RCC 7860 (cell line): Measurements from ENCODE around the gene NPPC.
"Not testable (repeated sequence)": the region's sequence is repeated elsewhere in the genome, so short reads cannot be mapped to it uniquely, and the experiment has no call there.

Experiments used
- DNase-seq: peaks from one replicate; pipeline ENCODE4 v3.0.0-alpha.2; 2015; ENCODE audit warnings: low spot score
- FAIRE-seq: peaks from 2 replicates; lab custom pipeline; 2012; peaks lifted over from hg19 to GRCh38; lab: Jason Lieb, UNC

The NPPC gene

GRCh38 chr2:231926180-231926741, at the start of gene NPPC:
TSS of gene NPPC (minus strand) at chr2:231926396. CDS start at chr2:231926249, 147 bp downstream.
- no peak for FAIRE-seq

GRCh38 chr2:231975001-231975400, 48.8 kb upstream of the NPPC start:
- DNase-seq (no peak), FAIRE-seq (no peak)

More at GRCh38 chr2:231926180-231926741, at the start of gene NPPC:
- DNase-seq: peak; percentile 14

- FAIRE-seq (no peak), DNase-seq (no peak)
These were observed 44.3 kb upstream of the NPPC start for GRCh38 chr2:231970461-231970860.

- no peak for DNase-seq
- FAIRE-seq: no peak
These were observed 42.6 kb upstream of the NPPC start for GRCh38 chr2:231968820-231969219.

GRCh38 chr2:231966886-231967285, 40.7 kb upstream of the NPPC start:
- FAIRE-seq (no peak), DNase-seq (no peak)

- FAIRE-seq (no peak), DNase-seq (no peak)
These were observed 38.9 kb upstream of the NPPC start for GRCh38 chr2:231965102-231965501.

- DNase-seq: peak; percentile 69
- no peak for FAIRE-seq
These were observed 35.4 kb upstream of the NPPC start, which contains the start of gene DIS3L2 for GRCh38 chr2:231961349-231962166. TSS of gene DIS3L2 (plus strand) at chr2:231961713. CDS start at chr2:232014928, 53,215 bp downstream.

- FAIRE-seq: no peak
- DNase-seq: no peak
These were observed 34.7 kb upstream of the NPPC start for GRCh38 chr2:231960810-231961348.

GRCh38 chr2:231957913-231958763, 31.9 kb upstream of the NPPC start:
- no peak for FAIRE-seq

GRCh38 chr2:231955758-231956472, 29.7 kb upstream of the NPPC start:
- no peak for FAIRE-seq

More at GRCh38 chr2:231957913-231958763, 31.9 kb upstream of the NPPC start:
- DNase-seq: no peak

GRCh38 chr2:231951452-231952035, 25.3 kb upstream of the NPPC start:
- DNase-seq (no peak), FAIRE-seq (no peak)

More at GRCh38 chr2:231955758-231956472, 29.7 kb upstream of the NPPC start:
- no peak for DNase-seq

- no peak for DNase-seq
- no peak for FAIRE-seq
These were observed 21.5 kb upstream of the NPPC start for GRCh38 chr2:231947694-231948093.

- DNase-seq: not testable (repeated sequence)
These were observed 20.9 kb upstream of the NPPC start for GRCh38 chr2:231947112-231947511.

GRCh38 chr2:231946241-231946814, 20.1 kb upstream of the NPPC start:
- FAIRE-seq (no peak), DNase-seq (no peak)

More at GRCh38 chr2:231947112-231947511, 20.9 kb upstream of the NPPC start:
- not testable (repeated sequence) for FAIRE-seq

GRCh38 chr2:231942180-231942579, 16.0 kb upstream of the NPPC start:
- DNase-seq (no peak), FAIRE-seq (no peak)

GRCh38 chr2:231941673-231942072, 15.5 kb upstream of the NPPC start:
- FAIRE-seq: no peak
- no peak for DNase-seq

GRCh38 chr2:231940795-231941194, 14.6 kb upstream of the NPPC start:
- no peak for DNase-seq
- FAIRE-seq: no peak

- DNase-seq (no peak), FAIRE-seq (no peak)
These were observed 12.8 kb upstream of the NPPC start for GRCh38 chr2:231939022-231939421.

GRCh38 chr2:231937057-231937456, 10.9 kb upstream of the NPPC start:
- DNase-seq: no peak
- no peak for FAIRE-seq
